Activated CD4-positive, alpha-beta memory T cell treated with anti-CD3 and anti-CD28 coated beads for 36 hours (primary cell): ENCODE results near the gene CDT1. TPM values are rescaled to one million over a fixed set of nuclear protein-coding genes. Genes with fewer than 3 reads are reported as not detected.

Experiments
- CTCF ChIA-PET: fragments of 350-600 bp; sonication (Branson Sonifier 250); formaldehyde crosslinking; loops from one replicate; lab custom pipeline; 2021; ENCODE audit warnings: antibody characterized with exemption, inconsistent platforms; lab: Charles Lee
- POLR2A ChIA-PET: fragments of 350-600 bp; sonication (Branson Sonifier 250); formaldehyde crosslinking; loops from one replicate; lab custom pipeline; 2021; ENCODE audit warnings: antibody characterized with exemption; lab: Charles Lee
- DNase-seq: peaks from one replicate; pipeline ENCODE4 v3.0.0-alpha.2; 2020
- H3K27ac Mint-ChIP-seq: one replicate; pipeline ENCODE4 v1.8.0; 2021; ENCODE audit warnings: mixed read lengths
- H3K27me3 Mint-ChIP-seq: one replicate; pipeline ENCODE4 v1.8.0; 2021; ENCODE audit warnings: mixed read lengths
- H3K36me3 Mint-ChIP-seq: one replicate; pipeline ENCODE4 v1.8.0; 2021; ENCODE audit warnings: mixed read lengths
- H3K4me1 Mint-ChIP-seq: one replicate; pipeline ENCODE4 v1.8.0; 2021; ENCODE audit warnings: low read depth, mixed read lengths
- H3K4me3 Mint-ChIP-seq: one replicate; pipeline ENCODE4 v1.8.0; 2021; ENCODE audit warnings: mild to moderate bottlenecking, mixed read lengths
- H3K9me3 Mint-ChIP-seq: one replicate; pipeline ENCODE4 v1.8.0; 2021; ENCODE audit warnings: mixed read lengths
- intact Hi-C: fragments of 100-400 bp; cut with micrococcal nuclease; formaldehyde crosslinking; loops from one replicate; pipeline ENCODE4 v1.15.1; 2023
- total RNA-seq, 2 experiments: library from RNA; stranded (reverse); gene quantifications; one replicate each; pipeline ENCODE4 v1.2.3, GENCODE V29; 2021

CDT1 gene
- total RNA-seq, 2 experiments from 2014 or later, result 169 to 183 TPM

GRCh38 chr16:88761143-88761534, 42.5 kb upstream of the CDT1 start:
- ChIA-PET POLR2A (no interaction called here), CTCF (interaction anchor here (2.2 to 4.0 kb wide), 2 partner anchors 18 to 24 kb away, joined by 7 to 35 read pairs; no protein-coding TSS in a partner anchor)
- Mint-ChIP-seq H3K36me3 (no peaks in the 10 kb centered on the region), H3K27me3 (no peaks in the 10 kb centered on the region), H3K4me3 (no peak overlapping the region), H3K4me1 (peaks cover 37% of the 10 kb centered on the region), H3K9me3 (no peaks in the 10 kb centered on the region), H3K27ac (no peak overlapping the region)
- intact Hi-C loops, result no loop called here
- DNase-seq, result no peak

GRCh38 chr16:88761830-88762229, 41.8 kb upstream of the CDT1 start:
- Mint-ChIP-seq H3K27me3 (no peaks in the 10 kb centered on the region), H3K36me3 (no peaks in the 10 kb centered on the region), H3K4me3 (no peak overlapping the region), H3K4me1 (peaks cover 41% of the 10 kb centered on the region), H3K9me3 (no peaks in the 10 kb centered on the region), H3K27ac (no peak overlapping the region)
- POLR2A ChIA-PET, result interaction anchor here (1.1 to 1.4 kb wide), 2 partner anchors 20 to 41 kb away, joined by 3 to 4 read pairs; partner anchors contain the start of gene CDT1
- intact Hi-C loops, result no loop called here
- no peak for DNase-seq
- CTCF ChIA-PET, result interaction anchor here (1.2 to 2.2 kb wide), 2 partner anchors 19 to 24 kb away, joined by 4 to 7 read pairs; no protein-coding TSS in a partner anchor

- peaks cover 45% of the 10 kb centered on the region for H3K4me1 Mint-ChIP-seq
- intact Hi-C loops, result no loop called here
- H3K27ac Mint-ChIP-seq, result no peak overlapping the region
- no peaks in the 10 kb centered on the region for H3K9me3 Mint-ChIP-seq
- no peaks in the 10 kb centered on the region for H3K36me3 Mint-ChIP-seq
- no peak overlapping the region for H3K4me3 Mint-ChIP-seq
- ChIA-PET CTCF (interaction anchor here (1.2 to 1.9 kb wide), 2 partner anchors 22 to 25 kb away, joined by 4 to 7 read pairs; partner anchors contain the start of gene PIEZO1), POLR2A (interaction anchor here (0.7 to 1.4 kb wide), 3 partner anchors 18 to 41 kb away, joined by 3 to 4 read pairs (median 3); partner anchors contain the start of gene CDT1)
- no peak for DNase-seq
- no peaks in the 10 kb centered on the region for H3K27me3 Mint-ChIP-seq
These were observed 41.2 kb upstream of the CDT1 start for GRCh38 chr16:88762258-88762870.

GRCh38 chr16:88762941-88763340, 40.6 kb upstream of the CDT1 start:
- no peak for DNase-seq
- Mint-ChIP-seq H3K4me3 (no peak overlapping the region), H3K27me3 (no peaks in the 10 kb centered on the region), H3K27ac (no peak overlapping the region), H3K36me3 (no peaks in the 10 kb centered on the region), H3K9me3 (no peaks in the 10 kb centered on the region), H3K4me1 (peaks cover 50% of the 10 kb centered on the region)
- POLR2A ChIA-PET, result interaction anchor here (0.7 to 1.4 kb wide), 2 partner anchors 18 to 40 kb away, joined by 3 to 4 read pairs; partner anchors contain the start of gene CDT1
- intact Hi-C loops, result no loop called here
- CTCF ChIA-PET, result interaction anchor here (1.2 to 1.9 kb wide), 3 partner anchors 17 to 25 kb away, joined by 3 to 7 read pairs (median 4); partner anchors contain the start of gene PIEZO1

- Mint-ChIP-seq H3K4me1 (peaks cover 45% of the 10 kb centered on the region), H3K27me3 (no peaks in the 10 kb centered on the region), H3K9me3 (no peaks in the 10 kb centered on the region), H3K4me3 (no peak overlapping the region), H3K36me3 (no peaks in the 10 kb centered on the region), H3K27ac (no peak overlapping the region)
- POLR2A ChIA-PET, result interaction anchor here (0.8 to 1.4 kb wide), 2 partner anchors 10 to 39 kb away, joined by 3 to 4 read pairs; partner anchors contain the start of gene CDT1
- intact Hi-C loops, result no loop called here
- CTCF ChIA-PET, result interaction anchor here (1.4 to 1.9 kb wide), 3 partner anchors 17 to 27 kb away, joined by 3 to 8 read pairs (median 7); partner anchors contain the start of gene PIEZO1
- DNase-seq, result no peak
These were observed 40.0 kb upstream of the CDT1 start for GRCh38 chr16:88763502-88764053.

GRCh38 chr16:88764080-88764479, 39.5 kb upstream of the CDT1 start:
- ChIA-PET CTCF (interaction anchor here (1.4 to 1.9 kb wide), 3 partner anchors 16 to 27 kb away, joined by 3 to 8 read pairs (median 7); partner anchors contain the start of gene PIEZO1), POLR2A (interaction anchor here (0.8 kb wide), 1 partner anchor 10 kb away, joined by 3 read pairs; no protein-coding TSS in a partner anchor)
- no peak overlapping the region for H3K27ac Mint-ChIP-seq
- intact Hi-C loops, result no loop called here
- no peaks in the 10 kb centered on the region for H3K27me3 Mint-ChIP-seq
- H3K4me1 Mint-ChIP-seq, result peaks cover 42% of the 10 kb centered on the region
- H3K9me3 Mint-ChIP-seq, result no peaks in the 10 kb centered on the region
- H3K36me3 Mint-ChIP-seq, result no peaks in the 10 kb centered on the region
- no peak for DNase-seq
- no peak overlapping the region for H3K4me3 Mint-ChIP-seq

- DNase-seq, result no peak
- CTCF ChIA-PET, result interaction anchor here (1.1 to 2.0 kb wide), 3 partner anchors 15 to 50 kb away, joined by 3 to 8 read pairs (median 7); no protein-coding TSS in a partner anchor
- Mint-ChIP-seq H3K36me3 (no peaks in the 10 kb centered on the region), H3K27ac (no peak overlapping the region), H3K27me3 (no peaks in the 10 kb centered on the region), H3K4me1 (peaks cover 39% of the 10 kb centered on the region), H3K4me3 (no peak overlapping the region), H3K9me3 (no peaks in the 10 kb centered on the region)
- intact Hi-C loops, result no loop called here
- POLR2A ChIA-PET, result no interaction called here
These were observed 38.7 kb upstream of the CDT1 start for GRCh38 chr16:88764913-88765349.

- H3K9me3 Mint-ChIP-seq, result no peaks in the 10 kb centered on the region
- POLR2A ChIA-PET, result interaction anchor here (0.6 to 1.1 kb wide), 2 partner anchors 19 to 90 kb away, joined by 3 to 4 read pairs; partner anchors contain the start of genes GALNS and TRAPPC2L
- H3K4me3 Mint-ChIP-seq, result no peak overlapping the region
- DNase-seq, result no peak
- peaks cover 40% of the 10 kb centered on the region for H3K4me1 Mint-ChIP-seq
- CTCF ChIA-PET, result interaction anchor here (0.8 to 3.0 kb wide), 4 partner anchors 13 to 33 kb away, joined by 3 to 23 read pairs (median 5); no protein-coding TSS in a partner anchor
- no peaks in the 10 kb centered on the region for H3K36me3 Mint-ChIP-seq
- intact Hi-C loops, result no loop called here
- no peaks in the 10 kb centered on the region for H3K27me3 Mint-ChIP-seq
- H3K27ac Mint-ChIP-seq, result peak overlapping the region; percentile 6
These were observed 36.6 kb upstream of the CDT1 start for GRCh38 chr16:88766975-88767374.

- DNase-seq, result no peak
- peaks cover 40% of the 10 kb centered on the region for H3K4me1 Mint-ChIP-seq
- ChIA-PET POLR2A (interaction anchor here (0.6 to 1.1 kb wide), 2 partner anchors 19 to 89 kb away, joined by 3 to 4 read pairs; partner anchors contain the start of genes GALNS and TRAPPC2L), CTCF (interaction anchor here (3.0 kb wide), 1 partner anchor 30 kb away, joined by 23 read pairs; no protein-coding TSS in a partner anchor)
- H3K4me3 Mint-ChIP-seq, result no peak overlapping the region
- H3K27ac Mint-ChIP-seq, result peak overlapping the region; percentile 6
- no peaks in the 10 kb centered on the region for H3K27me3 Mint-ChIP-seq
- no peaks in the 10 kb centered on the region for H3K36me3 Mint-ChIP-seq
- H3K9me3 Mint-ChIP-seq, result no peaks in the 10 kb centered on the region
- intact Hi-C loops, result no loop called here
These were observed 36.0 kb upstream of the CDT1 start for GRCh38 chr16:88767546-88768070.

GRCh38 chr16:88768071-88768783, 35.4 kb upstream of the CDT1 start:
- Mint-ChIP-seq H3K9me3 (no peaks in the 10 kb centered on the region), H3K36me3 (no peaks in the 10 kb centered on the region), H3K27ac (no peak overlapping the region), H3K4me3 (no peak overlapping the region), H3K4me1 (peaks cover 43% of the 10 kb centered on the region), H3K27me3 (no peaks in the 10 kb centered on the region)
- CTCF ChIA-PET, result interaction anchor here (3.0 kb wide), 1 partner anchor 31 kb away, joined by 23 read pairs; no protein-coding TSS in a partner anchor
- intact Hi-C loops, result no loop called here
- POLR2A ChIA-PET, result no interaction called here
- DNase-seq, result no peak
